GM21576 (cell line): ENCODE measurements around the gene PMVK.
"Not testable (repeated sequence)": the region's sequence is repeated elsewhere in the genome, so short reads cannot be mapped to it uniquely, and the experiment has no call there.

ENCODE experiments used
- ATAC-seq: cut with Tn5 transposase; IDR thresholded peaks from one replicate; pipeline ENCODE4 v1.9.1; 2021; ENCODE audit warnings: mild to moderate bottlenecking, moderate library complexity; ENCODE audit not compliant: unreplicated experiment

Gene PMVK

DNA sequence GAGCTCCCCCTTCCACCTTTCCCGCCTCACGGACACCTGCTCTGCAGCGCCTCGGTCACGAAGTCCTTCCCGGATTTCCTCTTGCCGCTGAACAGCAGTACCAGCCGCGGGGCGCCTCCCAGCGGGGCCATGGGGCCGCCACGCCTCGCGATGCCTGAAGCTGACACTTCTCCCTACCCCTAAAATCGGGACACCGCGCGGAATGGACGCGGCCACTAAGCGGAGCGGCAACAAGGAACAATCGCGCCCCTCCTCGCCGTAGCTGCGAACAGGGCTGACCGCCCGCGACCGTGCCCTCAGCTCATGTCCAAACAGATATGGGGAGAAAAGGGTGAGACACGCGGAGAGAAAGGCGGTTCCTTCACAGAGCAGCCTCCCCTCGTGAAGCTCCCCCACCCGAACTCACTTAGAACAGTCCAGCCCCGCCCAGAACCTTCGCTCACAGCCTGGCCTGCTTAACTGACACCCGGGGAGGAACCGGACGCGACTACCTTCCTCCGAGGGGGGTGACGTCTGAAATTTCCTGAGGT lies at the start of gene PMVK:
Gene PMVK (minus strand): TSS at position 165 of the 530 bp plus-strand sequence. CDS start 34 bp downstream, at position 131.
- peak; percentile 68 for ATAC-seq

DNA sequence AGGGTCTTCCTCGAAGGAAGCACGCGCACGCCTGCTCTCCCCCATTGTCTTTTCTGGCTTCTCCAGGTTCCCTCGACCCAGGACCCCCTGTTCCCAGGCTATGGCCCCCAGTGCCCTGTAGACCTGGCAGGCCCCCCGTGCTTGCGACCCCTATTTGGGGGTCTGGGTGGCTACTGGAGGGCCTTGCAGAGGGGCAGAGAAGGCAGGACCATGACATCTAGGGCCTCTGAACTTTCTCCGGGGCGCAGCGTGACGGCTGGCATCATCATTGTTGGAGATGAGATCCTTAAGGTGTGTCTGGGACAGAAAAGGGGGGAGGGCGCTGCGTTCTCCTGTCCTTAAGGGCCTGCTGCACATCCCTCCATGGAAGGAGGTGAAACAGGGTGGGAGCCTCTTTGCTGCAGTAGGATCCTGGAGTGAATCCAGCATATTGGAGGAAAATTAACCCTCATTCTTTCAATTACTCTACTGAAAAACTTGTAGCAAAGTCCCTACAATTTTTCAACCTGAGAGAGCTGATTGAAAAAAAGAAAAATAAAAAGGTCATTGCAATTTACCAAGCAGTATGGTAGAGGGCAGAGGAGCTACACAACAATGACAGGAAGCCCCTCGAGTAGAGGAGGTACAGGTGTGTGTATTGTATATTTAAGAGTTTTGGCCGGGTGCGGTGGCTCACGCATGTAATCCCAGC lies 47.4 kb upstream of the PMVK start:
- ATAC-seq, result no peak

DNA sequence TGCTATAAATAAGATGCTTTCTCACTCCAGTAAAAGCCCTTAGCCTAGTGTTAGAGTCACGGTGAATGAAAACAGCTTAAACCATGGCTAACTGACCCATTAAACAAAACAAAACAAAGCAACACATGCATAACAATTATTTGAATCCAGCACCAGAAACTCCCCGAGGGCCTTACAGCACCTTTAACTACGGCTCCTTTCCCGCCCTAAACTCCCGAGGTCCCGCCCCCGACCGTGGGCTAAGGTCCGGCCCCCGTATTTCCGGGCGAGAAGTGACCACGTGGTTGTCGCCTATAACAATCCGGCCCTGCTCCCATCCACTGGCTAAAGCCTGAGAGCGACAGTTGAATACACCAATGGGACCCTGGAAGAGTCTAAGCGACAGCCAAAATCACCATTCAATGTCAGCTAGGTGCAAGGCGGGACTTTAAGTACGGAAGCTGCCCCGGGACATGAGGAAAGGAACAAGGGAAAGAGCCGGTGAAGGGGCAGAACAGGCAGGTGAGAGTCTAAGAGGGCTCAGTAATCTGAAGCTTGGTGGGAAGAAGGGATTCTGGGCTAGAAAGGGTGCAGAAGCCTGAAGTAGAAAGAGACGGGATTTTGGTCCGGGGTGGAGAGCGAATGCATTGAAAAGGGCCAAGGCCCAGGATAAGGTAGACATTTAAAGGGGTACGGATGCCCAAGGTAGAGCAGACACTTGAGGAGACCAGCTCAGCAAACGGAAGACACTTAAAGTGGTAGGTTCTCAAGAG lies 46.6 kb upstream of the PMVK start, which contains the start of gene FLAD1:
Gene FLAD1 (plus strand): TSS at position 448 of the 752 bp plus-strand sequence. CDS start 351 bp downstream, outside the sequence.
- ATAC-seq, result peak; percentile 96

DNA sequence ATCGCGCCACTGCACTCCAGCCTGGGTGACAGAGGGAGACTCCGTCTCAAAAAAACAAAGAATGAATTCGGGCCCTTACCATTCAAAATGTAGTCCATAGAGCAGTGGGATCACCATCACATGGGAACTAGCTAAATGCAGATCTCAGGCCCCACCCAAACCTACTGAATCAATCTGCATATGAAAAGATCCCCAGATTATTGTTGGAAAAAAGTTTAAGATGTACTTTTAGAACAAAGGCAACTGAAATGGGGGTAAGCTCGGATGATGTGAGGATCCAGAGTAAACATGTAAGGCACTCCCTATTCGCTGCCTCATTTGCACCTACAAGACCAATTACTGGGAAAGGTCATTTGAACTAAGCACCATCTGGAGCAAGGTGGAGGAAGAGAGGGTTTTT lies 45.8 kb upstream of the PMVK start:
- ATAC-seq, result no peak

- ATAC-seq, result no peak
Observed at GRCh38 chr1:154978360-154978759, 41.8 kb upstream of the PMVK start.

GRCh38 chr1:154977762-154978161 lies 41.2 kb upstream of the PMVK start:
- not testable (repeated sequence) for ATAC-seq

DNA sequence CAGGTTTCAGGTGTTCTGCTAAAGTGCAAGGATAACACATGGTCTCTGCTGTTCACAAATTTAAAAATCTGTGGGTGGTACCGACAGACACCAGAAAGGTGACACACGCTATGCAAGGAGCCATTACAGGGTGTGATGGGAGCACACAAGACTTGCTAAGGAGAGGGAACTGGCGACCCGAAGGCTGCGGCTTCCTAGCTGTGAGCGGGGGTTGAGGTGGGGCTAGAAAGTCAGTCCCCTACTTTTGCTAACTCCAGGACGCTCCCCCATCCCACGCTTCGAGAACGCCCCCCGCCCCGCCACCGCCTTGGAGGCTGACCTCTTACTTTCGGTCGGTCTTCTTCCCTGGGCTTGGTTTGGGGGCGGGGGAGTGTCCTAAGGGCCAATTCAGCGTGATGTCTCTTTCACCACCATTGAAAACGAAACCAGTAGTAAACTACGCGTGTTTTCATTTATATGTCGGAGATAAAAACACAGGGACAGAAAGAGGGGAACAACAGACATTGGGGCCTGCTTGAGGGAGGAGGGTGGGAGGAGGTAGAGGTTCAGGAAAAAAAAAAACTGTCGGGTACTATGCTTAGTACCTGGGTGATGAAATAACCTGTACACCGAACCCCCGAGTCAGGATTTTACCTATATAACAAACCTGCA lies 39.0 kb upstream of the PMVK start:
- ATAC-seq, result no peak

GRCh38 chr1:154974808-154975408 lies 38.4 kb upstream of the PMVK start:
- peak; percentile 34 for ATAC-seq

- peak; percentile 73 for ATAC-seq
Observed at GRCh38 chr1:154974102-154974807, 37.7 kb upstream of the PMVK start, which contains the start of gene CKS1B. Gene CKS1B (plus strand): TSS chr1:154974681. CDS start chr1:154974746, 65 bp downstream.

DNA sequence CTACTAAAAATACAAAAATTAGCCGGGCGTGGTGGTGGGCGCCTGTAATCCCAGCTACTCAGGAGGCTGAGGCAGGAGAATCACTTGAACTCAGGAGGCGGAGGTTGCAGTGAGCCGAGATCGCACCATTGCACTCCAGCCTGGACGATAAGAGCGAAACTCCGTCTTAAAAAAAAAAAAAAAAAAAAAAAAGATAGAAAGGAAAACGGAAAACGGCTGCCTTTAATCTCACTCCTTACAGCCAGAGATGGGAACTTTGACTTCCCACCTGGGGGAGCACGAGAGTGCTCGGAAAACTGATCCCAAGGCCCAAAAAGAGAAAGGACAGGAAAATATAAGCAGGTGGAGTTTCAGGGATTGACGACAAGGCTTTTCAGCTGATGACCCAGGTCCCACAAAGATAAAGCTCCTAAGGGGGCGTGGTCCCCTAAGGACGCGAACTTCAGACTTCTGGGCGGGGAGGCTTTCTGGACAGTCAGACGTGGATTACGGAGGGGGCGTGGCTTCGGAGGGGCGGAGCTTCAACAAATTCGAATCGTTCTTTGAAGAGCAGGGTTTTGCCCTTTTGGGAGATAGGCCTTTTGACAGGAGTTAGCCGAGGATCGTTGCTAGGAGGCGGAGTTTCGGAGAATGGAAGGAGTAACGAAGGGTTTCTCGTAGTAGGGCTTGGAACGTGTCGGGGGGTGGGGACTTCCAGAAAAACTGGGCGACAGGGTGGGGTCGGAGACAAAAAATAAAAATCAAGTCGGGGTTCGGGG lies 37.0 kb upstream of the PMVK start:
- ATAC-seq, result peak; percentile 22

DNA sequence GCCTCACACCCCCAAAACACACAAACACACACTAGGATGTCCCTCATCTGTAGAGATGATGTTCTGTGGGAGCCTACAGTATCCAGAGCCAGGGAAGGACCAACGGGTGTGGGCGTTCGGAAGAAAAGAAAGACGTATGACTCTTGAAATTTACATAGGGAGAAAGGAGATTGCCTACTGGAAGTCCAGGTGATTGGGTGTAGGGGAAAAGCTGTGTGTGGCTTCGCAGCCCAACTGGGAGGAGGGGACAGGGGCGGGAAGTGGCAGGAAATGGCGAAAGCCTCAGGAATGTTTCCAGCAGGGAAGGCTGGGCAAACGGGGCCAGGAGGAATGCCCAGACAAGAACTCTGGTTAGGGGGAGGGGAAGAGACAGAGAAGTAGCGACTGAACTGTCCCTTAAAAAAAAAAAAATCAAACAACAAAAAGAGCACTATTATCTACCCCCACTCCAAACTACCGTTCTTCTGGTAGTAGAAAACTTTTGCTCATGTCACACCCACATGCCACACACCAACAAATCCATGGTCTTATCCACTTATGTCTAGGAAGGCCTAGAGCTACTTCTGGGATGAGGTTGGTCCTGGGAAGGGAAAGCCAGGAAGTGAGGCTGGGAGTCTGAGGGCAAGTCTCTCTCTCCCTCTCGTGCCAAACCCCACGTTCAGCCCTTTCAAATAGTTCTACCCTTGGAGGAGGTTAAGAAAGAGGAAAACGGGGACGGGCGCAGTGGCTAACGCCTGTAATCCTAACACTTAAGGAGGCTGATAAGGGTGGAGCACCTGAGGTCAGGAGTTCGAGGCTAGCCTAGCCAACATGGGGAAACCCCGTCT lies 36.2 kb upstream of the PMVK start:
- ATAC-seq, result no peak

- ATAC-seq, result no peak
Observed at GRCh38 chr1:154972213-154972516, 35.6 kb upstream of the PMVK start.

GRCh38 chr1:154971341-154971998 lies 35.0 kb upstream of the PMVK start:
- no peak for ATAC-seq

- ATAC-seq, result no peak
Observed at GRCh38 chr1:154970631-154971340, 34.3 kb upstream of the PMVK start, which contains the start of gene SHC1. Gene SHC1 (minus strand): TSS chr1:154970747. CDS start chr1:154970526, 221 bp downstream.

DNA sequence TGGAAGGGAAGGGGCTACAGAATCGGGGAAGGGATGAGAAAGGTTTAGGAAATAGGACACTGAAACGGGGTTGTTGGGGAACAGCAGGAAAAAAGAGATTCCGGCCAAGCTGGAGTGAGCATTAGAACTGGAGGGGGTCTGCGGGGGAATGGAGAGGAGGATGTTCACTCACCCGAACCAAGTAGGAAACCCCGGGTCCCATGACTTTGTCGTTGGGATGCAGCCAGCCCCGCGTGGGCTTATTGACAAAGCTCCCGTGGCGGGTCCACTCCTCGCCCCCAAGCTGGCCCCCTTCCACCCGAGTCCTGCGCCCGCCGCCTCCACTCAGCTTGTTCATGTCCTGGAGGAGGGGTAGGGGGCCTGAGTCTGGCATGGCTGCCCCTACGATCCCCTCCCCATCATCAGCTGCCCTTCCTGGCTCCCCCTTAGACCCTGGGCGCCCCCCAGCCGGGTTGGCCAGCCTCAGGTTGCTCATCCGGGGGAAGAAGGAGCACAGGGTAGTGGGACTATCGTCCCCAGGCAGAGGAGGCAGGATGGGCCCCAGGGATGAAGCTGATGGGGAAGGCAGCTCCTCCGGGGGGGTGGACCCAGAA lies 33.4 kb upstream of the PMVK start:
- ATAC-seq, result no peak

DNA sequence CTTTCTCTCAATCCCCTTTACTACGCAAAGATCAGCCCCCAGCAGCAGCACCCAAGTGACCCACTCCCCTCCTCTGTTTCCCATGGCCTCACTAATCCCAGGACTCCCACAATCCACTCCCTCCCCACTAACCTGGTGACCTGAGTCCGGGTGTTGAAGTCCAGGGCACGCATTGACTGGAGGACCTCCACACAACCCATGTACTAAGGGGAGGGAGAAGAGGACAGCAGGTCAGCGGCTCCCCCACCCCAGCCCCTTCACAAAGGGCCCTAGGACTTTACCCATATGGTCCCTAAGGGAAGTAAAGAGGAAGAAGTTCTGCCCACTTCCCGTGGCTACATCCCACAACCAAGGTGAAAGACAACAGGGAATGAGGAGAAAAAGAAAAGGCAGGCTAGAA lies 32.7 kb upstream of the PMVK start:
- no peak for ATAC-seq

DNA sequence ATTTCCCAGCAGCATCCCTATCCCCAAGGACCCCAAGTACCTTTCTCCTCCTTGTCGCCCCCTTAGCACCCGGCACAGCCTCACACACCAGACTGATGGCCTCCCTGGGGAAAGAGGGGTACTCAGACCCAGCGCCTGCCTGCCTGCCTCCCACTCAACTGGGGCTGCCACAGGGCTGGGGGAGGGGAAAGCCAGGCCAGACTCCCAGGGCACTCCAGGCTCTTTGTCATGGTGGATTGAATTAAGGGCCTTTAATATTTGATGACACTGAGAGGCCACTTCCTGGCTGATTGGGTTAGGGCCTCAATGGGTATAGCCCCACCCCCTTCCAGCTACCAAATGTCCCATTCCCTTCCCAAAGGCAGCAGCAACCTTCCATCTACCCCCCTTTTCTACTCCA lies 32.2 kb upstream of the PMVK start:
- no peak for ATAC-seq
